ENCODE data around the gene TOR2A.
"Not testable (repeated sequence)": the region's sequence is repeated elsewhere in the genome, so short reads cannot be mapped to it uniquely, and the experiment has no call there.

The TOR2A gene

DNA sequence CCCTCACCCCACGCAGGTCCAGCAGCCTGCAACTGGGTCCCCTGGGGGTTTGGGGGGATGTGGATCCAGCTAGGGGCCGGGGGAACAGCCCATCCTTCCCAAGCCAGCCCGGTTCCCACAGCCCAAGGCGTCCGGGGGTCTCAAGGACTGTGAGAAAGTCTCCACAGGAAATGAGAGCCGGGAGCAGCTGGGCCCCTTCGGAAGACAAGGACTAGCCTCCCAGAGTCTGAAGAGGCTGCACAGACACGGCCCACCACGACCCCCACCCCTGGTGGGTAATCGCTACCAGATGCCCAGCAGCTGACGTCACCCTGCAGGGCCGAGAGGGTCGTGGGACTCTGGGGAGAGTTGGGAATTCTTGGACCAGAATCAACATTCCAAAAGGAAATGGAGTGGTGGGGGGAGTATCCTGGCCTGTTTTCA, 32.8 kb upstream of the TOR2A start:
- DNase-seq = peak; percentile 94

DNA sequence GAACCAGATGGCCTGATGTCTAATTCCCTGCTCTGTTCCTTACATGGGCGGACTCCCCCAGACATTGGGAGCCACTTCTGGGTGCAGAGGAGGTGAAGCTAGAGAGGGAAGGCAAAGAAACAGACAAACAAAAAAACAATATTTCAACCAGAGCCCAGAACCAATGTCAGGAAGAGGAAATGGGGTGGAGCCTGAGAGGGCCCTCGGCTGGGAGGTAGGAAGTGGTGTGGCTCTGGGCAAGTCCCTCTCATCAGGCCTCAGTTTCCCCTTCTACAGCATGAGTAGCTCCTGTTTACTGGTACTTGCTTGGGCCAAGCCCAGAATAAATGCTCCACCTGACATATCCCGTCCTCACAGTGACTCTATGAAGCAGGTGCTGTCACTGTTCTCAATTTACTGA, 32.3 kb upstream of the TOR2A start:
- DNase-seq = no peak

DNA sequence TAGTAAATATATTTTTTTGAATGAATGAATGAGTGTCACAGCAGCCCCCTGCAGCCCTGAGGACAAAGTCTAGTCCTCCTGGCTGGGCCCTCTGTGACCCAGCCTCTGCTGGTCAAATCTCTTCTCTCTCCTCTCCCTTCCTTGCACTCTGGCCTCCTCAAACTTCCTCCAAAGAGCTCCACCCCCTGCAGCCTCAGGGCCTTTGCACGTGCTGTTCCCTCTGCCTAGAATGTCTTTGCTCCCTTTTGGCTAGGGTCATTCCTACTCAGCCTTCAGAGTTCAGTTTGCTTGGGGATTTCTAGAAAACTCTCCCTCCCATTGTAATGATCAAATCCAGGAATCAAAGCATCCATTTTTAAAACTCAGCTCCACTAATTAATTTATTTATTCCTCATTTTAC, 30.3 kb upstream of the TOR2A start:
- no peak for DNase-seq

DNA sequence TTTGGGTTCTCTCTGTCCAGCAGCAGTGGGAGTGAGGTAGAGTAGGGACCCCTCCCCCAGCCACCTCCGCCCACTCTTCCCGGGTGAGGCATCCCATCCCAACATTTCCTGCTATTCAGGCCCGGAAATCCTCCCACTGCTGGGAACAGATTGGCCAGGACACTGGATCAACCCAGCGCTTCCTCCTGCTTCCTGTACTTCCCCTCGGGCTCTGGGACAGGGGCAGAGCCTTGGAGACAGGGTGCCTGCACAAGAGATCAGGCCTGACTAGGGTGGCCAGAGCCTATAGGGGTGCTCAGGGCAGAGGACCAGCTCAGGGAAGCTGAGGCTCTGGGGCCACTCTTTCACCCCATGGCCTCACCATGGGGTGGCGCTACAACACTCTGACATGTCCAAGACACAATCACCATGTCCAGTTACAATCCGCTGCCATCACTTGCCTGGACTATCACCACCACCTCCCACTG, 28.9 kb upstream of the TOR2A start:
- peak; percentile 71 for DNase-seq

DNA sequence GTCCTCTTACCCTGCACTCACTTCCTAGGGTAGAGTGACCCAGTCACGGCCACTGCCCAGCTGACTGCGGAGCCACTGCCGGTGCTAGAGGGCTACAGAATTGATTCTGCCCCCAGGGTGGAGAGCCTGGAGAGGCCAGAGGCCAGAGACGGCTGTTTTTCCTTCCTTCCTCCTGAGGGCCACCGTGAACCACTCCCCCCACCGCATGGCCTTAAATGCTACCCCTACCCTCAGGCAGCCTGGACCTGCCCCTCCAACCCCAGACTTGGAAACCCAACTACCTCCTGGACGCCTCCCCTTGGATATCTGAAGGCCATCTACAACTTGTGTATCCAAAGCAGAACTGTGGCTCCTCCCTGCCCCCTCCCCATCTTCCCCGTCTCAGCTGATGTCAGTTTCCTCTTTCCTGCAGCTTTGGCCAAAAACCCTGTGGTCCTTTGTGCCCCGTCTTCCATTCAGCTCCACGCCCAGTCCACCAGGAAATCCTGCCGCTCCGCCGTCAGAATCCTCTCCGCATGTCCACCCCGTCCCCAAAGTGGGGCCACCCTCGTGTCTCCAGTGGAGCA, 27.1 kb upstream of the TOR2A start:
- peak; percentile 74 for DNase-seq

DNA sequence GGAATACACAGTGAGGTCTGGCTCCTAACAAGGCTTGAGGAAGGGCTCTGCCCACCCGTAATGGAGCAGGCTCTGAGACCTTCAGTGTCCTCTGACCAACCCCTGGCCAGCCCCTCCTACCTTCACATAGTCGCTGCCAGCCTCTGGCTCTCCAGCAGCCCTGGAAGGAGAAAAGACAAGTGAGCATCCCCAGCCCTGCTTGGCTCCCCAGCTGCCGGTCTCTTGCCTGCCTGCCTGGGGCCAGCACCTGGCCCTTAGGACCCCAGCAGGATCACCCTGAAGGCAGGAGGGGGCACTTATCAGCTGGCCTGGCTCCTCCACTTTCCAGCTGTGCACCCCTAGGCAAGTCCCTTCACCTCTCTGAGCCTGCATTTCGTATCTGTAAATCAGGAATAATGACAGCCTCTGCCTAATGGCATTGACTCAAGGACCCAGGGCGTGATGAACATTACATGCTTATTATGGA, 26.4 kb upstream of the TOR2A start:
- no peak for DNase-seq

DNA sequence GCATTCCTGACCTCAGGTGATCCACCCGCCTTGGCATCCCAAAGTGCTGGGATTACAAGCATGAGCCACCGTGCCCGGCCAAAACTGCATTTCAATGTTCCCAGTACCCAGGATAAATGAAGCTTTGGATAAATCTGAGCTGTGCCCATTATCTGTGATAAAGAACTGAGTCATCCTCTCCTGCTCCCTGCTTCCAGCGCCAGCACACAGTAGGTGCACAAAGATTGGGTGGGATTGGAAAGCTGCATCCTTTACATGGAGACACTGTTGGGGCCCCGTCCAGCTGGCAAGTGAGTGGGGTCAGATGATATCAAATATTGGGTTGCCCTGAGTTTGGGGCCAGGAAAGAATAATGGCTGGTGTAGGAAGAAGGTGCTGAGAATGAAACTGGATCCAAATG, 26.0 kb upstream of the TOR2A start:
- DNase-seq = no peak

DNA sequence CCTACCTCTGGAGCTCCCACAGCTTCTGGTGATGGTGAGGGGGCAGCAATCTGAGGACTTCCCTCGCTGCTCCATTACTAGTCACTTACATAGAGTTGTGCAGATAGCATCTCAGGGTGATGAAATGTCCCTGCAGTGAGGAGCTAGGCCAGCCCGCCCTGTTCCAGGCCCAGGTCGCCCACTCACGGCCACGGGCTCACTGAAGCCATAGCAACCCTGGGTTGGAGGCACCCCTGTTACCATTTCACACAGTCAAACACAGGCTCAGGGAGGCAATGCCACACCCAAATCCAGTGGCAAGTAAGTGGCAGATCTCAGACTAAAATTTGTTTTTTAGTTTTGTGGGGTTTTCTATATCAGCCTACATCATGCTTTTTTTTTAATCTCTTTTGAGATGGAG, 23.7 kb upstream of the TOR2A start:
- DNase-seq = no peak

DNA sequence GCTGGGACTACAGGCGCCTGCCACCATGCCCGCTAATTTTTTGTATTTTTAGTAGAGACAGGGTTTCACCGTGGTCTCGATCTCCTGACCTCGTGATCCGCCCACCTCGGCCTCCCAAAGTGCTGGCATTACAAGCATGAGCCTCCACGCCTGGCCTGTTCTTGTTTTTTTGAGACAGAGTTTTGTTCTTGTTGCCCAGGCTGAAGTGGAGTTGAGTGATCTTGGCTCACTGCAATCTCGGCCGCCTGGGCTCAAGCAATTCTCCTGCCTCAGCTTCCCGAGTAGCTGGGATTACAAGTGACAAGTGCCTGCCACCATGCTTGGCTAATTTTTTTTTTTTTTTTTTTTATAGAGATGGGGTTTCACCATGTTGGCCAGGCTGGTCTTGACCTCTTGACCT, 21.7 kb upstream of the TOR2A start:
- DNase-seq = not testable (repeated sequence)

DNA sequence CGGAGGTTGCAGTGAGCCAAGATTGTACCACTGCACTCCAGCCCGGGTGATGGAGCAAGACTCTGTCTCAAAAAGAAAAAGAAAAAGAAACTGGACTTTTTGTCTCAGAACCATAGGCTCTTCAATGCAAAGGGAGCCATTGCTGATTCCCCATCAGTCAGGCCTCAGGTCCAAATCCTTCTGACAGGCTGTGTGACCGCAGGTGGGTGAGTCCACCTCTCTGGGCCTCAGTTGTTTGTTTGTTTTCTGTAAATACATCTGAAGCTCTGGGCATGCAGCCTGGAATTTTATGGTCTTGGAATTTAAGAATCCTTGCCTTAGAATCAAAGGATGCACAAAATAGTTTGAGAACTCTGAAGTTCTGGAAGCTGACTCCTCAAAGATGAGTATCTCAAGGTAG, 21.1 kb upstream of the TOR2A start:
- no peak for DNase-seq

DNA sequence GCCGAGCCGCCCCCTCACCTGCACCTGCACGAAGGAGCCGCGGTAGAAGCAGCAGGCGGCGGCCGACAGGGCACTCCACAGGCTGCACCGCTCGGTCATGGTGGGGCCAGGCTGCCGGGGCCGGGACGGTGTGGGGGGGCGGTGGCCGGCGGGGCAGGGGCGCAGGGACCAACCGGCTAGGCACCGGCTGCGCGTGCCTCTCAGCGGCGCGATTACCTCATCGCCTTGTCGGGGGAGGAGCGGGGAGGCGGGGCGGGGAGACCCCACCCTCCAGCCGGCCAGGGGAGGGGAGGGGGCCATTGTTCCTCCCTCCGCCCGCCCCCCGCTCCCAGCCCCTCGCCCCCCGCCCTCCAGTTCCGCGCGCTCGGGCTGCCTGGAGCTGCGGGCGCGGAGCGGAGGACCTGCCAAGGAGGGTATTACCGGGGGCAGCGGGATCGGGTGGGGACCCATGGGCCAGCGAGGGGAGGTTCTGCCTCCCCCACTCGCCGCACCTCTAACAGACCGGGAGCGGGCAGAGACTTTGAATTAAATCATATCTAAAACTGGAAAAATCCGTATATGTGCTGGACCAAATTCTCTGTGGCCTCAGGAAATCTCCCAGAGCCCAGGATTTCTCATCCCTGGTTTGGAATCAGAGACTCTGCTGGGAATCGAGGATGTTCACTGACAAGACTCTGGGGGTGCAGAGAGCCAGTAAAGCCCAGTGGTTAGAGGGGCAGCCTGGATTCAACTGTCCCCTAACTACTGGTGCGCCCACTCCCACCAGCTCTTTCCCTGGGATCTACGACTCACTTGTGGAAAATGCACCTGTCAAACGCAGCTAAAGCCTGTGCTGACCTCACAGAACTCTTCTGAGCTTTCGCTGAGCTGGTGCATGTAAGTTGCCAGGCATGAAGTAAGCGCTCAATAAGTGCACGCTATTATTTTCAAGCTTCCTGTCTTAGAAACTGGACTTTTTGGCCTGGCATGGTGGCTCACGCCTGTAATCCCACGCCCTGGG, 20.3 kb upstream of the TOR2A start:
- peak; percentile 66 for DNase-seq

DNA sequence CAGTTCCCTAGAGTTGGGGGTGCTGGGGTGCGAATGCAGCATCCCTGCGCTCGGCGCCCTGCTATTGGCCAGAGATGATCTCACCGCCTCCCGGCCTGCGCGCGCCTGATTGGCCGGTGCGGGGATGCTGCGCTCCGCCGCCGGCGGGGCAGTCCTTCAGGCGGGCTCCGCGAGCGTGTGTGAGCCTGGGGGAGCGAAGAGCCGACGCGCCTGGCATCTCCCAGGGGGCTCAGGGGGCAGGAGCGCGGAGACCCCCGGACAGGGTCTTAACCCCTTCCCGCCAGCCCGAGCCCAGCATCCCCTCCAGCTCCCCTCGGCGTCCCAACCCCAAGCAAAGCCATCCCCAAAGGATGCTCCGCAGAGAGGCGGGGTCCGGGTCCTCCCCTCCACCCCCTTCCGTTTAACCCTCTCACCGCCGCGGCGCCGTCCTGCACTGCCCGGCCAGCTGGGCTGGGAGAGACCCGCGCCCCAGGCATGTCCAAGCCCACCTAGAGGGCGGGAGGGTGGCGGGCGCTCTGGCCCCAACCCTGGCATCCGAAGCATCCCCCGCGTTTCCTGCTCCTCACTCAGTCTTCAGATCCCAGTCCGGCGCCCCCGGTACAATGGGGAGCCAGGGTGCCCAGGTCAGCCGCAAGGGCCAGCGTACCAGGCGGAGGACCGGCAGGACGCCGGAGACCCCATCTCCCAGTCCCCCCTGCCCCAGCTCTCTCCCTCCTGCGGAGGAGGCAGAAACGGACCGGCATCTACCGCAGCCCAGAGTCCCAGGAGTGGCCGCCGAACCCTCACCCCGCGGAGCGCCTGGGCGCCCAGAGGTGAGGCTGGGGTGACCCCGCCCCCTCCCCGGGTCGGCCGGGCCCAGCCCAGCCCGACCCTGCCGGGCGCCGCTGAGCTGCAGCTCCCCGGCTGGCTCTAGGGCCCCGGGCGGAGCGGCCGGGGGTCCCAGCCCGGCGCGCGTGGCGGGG, 19.3 kb upstream of the TOR2A start:
- peak; percentile 66 for DNase-seq

DNA sequence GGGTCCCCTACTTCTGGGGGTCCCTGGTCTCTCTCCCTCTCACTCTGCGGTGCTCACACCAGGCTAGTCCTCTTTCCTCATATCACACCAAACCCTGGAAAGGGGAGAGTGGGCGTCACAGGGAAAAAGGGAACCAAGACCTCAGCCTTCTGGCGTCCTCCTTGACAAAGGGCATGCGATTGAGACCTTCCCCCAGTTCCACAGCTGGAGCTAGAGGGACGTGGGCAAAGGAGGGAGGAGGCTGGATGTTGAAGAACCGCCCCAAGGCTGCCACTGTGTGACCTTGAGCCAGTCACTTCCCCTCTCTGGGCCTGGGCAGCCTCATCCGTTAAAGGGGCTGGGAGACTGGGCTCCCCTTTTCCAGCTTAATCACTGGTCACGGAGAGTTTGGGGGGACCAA, 18.5 kb upstream of the TOR2A start:
- no peak for DNase-seq

DNA sequence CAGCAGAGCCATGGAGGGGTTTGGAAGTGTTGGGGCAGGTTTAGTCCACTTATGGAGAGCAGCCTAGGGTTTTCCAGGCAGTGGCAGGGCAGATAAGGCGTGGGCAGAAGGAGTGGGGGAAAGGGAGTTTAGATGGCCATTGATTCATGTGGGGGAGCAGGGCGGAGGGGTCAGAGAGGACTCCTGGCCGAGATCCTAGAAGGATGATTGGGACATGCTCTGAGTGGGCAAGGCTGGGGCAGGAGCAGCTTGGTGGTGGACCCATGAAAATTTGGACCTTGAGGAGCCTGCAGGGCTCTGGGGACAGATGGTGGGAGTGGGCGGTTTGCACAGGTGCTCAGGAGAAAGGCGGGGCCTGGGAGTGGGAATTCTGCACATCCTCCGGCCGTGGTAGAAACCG, 18.1 kb upstream of the TOR2A start:
- DNase-seq = no peak

DNA sequence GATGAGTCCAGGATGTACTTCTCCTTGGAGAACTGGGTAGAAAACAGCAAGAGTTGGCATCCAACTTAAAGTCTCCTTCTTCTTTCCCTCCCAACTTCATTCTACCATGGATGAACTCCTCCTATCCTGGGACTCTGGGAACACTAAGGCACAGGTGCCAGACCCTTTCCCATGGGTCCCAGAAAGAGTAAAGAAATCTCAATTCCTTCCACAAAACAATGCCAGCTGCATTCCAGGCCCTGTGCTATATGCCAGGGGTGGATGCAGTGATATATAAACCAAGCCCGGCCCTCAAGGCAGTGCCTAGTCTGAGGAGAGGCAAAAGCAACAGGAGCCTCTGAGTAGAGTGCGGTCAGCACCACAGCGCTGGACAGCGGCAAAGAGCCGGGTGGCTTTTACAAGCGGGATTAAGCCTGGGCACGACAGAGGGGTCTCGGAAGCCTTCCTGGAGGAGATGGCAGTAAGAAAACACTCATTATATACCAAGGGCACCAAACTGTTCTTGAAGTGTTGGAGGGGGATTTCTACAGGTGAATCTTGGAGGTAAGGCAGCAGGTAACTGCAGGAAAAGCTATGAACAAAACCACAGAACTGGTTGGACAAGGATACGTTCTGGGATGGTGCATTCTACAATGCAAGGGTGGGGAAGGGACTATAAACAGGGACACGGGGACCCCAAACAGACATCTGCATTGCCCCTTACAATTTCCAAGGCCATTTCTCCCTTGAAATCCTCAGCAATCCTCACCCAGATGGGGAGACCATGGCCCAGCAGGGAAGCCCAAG, 16.4 kb upstream of the TOR2A start:
- DNase-seq = peak; percentile 76

DNA sequence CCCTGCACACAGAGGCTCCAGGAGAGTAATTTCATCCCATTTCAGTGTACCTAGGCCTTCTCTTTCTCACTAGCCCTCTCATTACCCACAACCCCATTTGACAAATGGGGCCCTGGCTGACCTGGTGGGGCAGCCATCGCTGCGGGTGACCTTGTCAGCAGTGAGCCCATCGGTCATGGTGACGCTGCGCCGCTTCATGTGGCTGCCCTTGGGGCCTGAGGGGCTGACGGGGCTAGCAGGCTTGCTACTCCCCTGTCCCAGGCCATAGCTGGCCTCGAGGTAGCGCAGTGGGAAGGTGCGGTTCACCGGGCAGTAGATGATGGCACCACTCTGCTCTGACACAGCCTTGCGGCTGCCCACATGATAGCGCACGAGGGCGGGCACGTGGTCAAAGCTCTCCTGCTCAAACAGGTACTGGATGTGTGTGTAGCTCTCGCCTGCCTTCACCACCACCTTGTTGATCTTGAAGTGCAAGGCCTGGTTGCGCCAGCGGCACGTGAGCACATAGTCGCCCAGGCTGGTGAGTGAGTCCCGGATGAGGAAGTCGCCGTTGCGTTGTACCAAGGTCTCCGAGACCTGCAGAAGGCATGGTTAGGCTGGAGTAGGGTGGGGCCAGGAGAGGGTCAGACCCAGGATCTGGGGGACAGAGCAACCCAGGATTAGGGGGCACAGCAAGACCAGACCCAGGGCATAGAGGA, 14.1 kb upstream of the TOR2A start:
- no peak for DNase-seq

DNA sequence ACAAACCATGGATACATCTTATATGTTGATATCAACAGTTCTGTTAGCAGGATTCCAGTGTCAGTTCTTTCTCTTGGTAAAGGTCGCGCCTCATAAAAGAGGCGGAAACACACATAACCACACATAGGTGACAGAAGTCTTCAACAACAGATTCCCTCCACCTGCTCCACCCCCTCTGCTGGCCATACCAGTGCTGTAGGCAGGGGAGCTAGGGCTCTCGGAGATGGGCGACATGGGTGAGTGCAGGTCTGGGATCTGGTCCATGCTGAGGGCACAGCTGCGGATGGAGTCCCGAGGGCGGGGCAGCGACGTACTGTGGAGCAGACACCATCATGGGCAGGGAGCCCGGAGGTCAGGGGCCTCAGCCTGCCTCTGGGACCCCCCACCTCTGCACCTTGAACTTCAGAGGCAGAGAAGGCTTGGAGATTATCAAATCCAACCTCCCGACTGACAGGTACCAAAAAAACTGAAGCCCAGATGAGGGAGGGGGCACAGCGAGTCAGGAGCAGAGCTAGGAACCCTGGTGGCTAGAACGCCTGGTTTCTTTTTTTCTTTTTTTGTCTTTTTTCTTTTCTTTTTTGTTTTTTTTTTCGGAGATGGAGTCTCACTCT, 12.0 kb upstream of the TOR2A start:
- no peak for DNase-seq

DNA sequence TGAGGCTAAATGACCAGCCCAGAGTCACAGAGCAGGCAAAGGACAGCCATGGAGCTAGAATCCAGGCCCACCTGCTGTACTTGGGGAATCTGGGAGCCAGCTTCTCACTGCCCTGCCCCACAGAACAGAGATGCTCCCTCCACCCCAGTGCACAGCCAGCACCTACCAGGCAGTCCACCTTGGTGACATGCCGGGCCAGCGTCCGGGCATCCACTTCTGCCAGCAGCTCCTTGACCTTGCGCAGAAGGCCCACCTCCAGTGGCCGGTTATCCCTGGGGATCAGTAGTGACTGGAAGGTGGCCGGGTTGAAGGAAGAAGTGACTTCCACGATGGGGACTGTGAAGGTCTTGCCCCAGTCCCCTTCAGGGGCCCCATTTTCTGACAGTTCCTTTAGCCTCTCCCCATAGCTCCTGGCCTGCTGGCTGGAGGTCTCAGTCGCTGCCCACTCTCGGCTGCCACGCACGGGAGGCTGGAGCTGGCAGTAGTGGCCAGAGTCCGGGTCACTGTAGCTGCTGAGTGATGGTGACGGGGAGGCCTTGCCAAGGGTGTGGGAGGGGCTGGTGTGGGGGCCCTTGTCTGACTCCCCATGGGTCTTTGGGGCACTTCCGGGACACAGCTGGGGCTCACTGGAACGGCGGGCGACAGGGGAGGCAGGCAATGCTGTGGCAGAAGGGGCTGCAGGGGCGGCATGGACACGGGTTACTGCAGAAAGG, 9.5 kb upstream of the TOR2A start:
- no peak for DNase-seq

DNA sequence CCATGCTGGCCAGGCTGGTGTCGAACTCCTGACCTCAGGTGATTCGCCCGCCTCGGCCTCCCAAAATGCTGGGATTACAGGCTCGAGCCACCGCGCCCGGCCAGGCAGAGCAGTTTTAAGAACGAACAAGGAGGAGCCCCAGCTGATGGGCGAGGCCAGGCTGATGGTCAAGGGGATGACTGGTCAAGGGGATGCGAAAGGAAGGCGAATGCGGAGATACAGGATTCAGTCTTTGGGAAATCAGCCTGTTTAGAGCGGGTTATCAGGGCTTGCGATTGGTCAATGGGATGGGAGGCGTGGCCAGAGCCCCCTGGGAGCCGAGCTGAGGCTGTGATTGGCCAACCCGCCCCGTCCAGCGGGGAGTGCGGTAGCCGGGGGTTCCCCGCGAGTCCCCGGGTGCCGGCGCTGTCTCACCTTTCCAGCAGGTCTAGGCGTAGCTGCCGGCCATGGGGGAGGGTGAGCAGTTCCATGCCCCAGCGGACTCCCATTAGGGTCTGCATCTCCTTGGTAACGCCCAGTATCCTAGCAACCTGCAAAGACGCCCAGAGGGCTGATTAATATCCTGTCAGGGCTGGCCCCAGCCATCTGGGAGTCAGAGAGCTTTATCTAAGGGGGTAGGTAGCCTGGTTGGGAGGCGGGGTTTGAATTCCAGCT, 7.5 kb upstream of the TOR2A start:
- DNase-seq = peak; percentile 95
